HG02642 (cell line): Measurements from ENCODE around the gene ZNF483.
"Not testable (repeated sequence)": the region's sequence is repeated elsewhere in the genome, so short reads cannot be mapped to it uniquely, and the experiment has no call there.

Experiments
- ATAC-seq: cut with Tn5 transposase; IDR thresholded peaks from one replicate; pipeline ENCODE4 v1.9.1; 2021; ENCODE audit warnings: mild to moderate bottlenecking; ENCODE audit not compliant: unreplicated experiment, poor library complexity

The ZNF483 gene

DNA sequence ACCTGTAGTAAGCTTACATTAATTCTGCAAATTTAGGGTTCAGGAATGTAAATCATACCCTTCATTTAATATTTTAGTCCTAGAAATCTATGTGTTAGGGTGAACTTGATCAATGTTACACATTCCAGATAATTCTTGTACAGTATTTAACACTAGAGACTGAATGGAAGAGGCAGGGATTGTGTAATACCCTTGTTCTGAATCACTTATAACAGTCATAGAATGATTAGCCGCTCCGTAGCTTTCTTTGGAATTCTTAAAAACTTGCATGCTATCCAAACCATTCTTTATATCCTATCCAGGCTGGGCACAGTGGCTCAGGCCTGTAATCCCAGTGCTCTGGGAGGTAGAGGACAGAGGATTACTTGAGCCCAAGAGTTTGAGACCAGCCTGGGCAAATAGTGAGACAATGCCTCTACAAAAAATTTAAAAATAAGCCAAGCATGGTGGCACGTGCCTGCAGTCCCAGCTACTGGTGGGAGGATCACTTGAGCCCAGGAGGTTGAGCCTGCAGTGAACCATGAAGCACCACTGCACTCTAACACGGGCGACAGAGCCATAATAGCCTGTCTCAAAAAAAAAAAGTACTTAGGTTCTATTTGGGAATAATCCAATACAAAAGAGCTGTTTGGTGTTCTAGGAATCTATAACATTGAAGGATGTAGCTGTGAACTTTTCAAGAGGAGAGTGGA lies 8.3 kb downstream of the ZNF483 start:
- ATAC-seq = no peak

DNA sequence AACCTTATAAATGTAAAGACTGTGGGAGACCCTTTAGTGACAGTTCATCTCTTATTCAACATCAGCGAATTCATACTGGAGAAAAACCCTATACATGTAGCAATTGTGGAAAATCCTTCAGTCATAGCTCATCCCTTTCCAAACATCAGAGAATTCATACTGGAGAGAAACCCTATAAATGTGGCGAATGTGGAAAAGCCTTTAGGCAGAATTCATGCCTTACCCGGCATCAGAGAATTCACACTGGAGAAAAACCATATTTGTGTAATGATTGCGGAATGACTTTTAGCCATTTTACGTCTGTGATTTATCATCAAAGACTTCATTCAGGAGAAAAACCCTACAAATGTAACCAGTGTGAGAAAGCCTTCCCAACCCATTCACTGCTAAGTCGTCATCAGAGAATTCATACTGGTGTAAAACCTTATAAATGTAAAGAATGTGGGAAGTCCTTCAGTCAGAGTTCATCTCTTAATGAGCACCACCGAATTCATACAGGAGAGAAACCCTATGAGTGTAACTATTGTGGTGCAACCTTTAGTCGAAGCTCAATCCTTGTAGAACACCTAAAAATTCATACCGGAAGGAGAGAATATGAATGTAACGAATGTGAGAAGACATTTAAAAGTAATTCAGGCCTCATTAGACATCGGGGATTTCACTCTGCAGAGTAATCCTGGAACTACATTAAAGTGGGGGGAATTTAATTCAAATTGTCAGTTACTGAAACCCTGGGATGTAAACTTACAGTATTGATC lies 17.7 kb downstream of the ZNF483 start:
- ATAC-seq = no peak

DNA sequence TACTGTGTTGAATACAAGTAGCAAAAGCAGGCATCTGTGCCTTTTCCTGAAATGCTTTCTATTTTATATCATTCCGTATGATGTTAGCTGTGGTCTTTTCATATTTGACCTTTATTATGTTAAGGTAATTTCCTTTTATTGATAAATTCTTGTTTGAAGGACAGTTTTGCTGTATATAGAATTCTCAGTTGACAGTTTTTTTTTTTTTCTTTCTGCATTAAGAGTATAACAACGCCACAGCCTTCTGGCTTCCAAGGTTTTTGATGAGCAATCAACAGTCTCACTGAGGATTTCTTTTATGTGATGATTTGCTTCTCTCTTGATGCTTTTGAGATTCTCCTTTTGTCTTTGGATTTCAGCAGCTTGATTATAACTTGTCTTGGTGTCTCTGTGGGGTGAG lies 23.6 kb downstream of the ZNF483 start:
- no peak for ATAC-seq

DNA sequence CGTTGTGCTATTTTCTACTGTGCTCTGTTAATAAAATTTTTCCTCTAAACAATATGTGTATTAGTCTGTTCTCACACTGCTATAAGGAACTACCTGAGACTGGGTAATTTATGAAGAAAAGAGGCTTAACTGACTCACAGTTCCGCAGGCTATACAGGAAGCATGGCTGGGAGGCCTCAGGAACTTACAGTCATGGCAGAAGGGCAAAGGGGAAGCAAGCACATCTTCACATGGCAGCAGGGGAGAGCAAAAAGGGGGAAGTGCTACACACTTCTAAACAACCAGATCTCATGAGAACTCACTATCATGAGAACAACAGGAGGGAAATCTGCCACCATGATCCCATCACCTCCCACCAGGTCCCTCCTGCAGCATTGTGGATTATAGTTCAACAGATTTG lies 30.4 kb downstream of the ZNF483 start:
- not testable (repeated sequence) for ATAC-seq

DNA sequence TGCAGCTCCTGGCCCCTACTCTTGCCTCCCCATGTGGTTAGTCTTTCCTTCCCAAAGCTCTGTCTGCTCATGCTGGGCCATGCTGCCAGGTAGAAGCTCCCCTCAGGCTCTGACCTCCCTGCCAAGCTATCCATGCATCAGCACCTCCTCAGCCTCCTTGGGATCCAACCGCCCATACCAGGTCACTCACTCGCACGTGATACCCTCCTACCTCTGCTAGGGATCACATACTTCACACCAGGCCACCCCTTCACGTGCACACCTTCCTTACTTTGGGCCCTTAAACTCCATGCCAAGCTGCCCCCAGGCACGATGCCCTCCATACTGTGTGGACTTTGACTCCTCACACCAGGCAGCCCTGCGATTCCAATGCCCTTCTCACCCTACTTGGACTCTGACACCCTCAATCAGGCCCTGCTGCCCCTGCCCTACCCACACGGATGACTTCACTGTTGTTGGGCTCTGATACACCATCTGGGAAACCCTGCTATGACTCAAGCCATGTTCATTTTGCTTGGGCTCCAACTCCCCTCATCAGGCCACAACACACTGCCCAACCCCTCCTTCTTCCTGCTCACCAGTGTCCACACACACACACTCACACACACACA lies 34.1 kb downstream of the ZNF483 start:
- no peak for ATAC-seq

DNA sequence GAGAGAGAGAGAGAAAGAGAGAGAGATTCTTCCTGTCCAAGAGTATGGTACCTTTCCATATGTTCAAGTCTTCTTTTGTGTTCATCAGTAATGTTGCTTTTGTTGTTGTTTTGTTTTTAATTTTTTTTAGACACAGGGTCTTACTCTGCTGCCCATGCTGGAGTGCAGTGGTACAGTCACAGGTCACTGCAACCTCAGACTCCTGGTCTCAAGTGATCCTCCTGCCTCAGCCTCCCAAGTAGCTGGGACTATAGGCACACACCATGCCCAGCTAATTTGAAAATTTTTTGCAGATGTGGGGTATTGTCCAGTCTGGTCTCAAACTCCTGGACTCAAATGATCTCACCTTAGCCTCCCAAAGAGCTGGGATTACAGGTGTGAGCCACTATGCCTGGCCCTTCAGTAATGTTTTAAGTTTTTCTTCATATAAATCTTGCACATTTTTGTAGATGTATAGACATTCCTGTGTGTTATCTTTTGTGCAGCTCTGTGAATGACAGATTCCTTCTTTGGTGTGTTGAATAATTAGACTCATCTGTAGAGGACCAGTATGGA lies 36.3 kb downstream of the ZNF483 start:
- ATAC-seq = no peak

DNA sequence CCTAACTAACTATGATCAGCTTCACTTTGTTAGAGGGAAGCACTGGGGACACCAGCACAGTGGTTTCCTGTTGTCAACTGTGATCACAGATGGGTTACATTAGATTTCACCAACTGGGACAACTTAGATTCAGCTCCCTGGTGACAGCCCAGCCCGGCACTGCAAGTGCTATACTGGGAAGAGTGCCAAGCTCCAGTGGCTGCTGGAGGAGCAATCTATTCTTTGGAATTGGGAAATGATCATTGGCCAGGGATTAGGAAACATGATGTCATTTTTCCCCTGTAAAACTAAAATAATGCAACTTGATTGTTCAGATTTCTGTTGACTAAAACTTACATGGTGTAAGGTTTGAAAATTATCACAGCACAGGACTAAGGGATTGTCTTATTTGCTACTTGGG lies 41.3 kb downstream of the ZNF483 start:
- ATAC-seq = no peak

DNA sequence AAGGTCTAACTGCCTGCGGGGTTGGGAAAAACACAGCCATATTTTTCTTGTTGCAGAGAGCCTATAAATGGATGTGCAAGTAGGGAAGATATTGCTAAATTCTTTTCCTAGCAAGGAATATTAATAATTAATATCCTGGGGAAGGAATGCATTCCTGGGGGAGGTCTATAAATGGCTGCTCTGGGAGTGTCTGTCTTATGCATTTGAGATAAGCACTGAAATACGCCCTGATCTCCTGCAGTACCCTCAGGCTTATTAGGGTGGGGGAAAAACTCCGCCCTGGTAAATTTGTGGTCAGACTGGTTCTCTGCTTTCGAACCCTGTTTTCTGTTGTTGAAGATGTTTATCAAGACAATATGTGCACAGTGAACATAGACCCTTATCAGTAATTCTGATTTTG lies 43.1 kb downstream of the ZNF483 start:
- not testable (repeated sequence) for ATAC-seq

DNA sequence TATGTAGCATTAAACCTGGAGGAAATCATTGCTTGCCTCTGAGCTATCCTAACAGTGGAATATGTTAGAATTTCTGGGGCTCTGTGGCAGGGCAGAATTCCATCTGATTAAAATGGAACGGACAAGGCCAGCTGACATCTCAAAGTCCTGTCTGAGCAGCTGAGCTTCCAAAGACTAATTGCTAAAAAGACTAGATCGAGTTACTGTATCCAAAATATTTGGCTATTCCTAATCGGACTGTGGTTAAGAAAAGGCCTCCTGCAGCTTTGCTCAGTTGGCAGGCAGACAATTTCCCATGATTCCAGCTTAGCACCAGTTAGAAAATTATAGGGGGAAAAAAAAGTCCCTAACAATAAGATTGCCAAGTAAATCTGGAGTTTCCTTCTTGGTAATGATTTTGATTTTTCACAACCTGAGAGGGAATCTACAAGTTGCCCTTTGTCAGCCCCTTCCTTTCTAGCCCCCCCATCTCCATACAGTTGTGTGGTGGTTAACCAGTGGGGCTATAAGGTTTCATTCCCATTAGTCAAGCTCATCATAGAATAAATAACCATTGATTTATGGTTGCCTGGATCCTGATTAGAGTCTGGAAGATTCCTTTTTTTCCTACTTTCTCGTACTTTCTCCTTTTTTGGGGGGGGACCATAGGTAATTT lies 48.1 kb downstream of the ZNF483 start:
- ATAC-seq = no peak

DNA sequence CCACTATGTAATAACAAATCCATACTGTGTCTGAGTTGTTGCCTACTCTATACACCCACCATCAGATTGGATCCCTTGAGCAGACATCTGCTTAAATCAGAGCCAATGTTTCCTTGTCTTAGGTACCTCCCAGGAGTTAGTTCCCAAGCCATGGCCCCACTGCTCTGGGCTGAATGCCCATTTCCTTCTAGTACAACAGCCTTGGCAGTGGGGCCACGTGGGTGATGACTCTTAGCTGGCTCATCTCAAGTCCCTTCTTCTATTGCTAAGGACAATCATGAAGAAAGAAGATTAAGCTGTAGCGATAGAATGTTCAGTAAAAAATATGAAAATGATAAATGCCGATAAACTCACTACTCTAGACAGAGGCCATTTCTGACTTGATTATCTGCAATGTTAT lies 57.9 kb downstream of the ZNF483 start:
- no peak for ATAC-seq

DNA sequence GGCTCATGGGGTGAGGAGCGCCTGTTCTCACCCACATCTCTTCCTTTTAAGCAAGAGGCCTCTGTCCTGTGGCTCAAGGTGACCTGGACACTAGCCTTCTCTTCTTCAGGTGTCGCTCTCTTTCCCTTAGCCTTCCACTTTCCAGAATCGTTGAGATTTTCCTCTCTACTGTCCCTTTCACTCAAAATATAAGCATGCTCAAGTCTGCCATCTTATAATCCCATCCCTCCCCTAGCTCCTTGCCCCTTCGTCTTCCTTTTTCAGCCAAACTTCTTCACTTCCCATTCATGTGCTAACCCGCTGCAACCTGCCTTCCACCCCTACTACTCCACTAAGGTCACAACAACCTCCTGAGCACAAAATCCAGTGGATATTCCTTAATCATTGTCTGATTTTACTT lies 61.4 kb downstream of the ZNF483 start:
- no peak for ATAC-seq

DNA sequence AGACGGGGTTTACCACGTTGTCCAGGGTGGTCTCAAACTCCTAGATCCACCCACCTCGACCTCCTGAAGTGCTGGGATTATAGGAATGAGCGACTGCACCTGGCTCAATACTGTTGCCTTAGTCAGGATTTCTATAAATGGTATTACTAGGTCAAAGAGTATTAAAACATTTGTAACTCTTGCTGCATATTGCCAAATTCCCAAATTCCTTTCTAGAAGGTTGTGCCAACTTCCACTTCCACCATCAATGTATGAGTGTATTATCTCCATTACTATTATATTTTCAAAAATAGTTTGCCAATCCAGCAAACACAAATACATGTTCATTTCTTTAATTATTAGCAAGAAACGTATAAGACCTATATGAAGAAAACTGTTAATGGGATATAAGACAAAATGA lies 63.9 kb downstream of the ZNF483 start:
- no peak for ATAC-seq

DNA sequence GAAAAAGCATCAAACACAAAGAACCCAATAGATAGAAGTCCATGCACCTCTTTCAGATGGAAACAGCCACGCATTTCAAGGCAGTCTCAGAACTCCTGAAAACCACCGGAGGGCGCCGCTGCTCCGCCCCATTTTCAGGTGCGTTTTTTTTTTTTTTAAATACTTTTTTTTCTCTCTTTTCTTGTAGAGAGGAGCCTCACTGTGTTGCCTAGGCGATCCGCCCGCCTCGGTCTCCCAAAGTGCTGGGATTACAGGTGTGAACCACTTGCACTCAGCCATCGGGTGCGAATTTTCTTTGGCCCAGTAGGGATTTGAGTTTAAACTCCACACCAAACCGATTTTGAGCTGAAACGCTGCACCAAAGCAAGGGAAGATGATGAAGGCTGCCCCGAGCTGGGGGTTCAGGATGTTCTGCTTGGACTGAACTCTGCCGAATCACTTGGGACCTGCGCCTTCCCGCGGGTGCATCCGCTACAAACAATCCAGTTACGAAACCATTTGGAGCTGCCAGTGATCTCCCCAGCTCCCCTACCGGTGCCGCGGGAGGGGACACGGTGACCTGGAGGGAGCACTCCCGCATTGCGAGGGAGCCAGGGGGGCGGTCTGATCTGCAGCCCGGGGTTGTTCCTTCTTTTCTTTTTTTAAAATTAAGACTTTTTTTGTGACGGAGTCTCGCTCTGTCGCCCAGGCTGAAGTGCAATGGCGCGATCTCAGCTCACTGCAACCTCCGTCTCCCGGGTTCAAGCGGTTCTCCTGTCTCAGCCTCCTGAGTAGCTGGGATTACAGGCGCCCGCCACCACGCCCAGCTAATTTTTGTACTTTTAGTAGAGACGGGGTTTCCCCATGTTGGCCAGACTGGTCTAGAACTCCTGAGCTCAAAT lies 73.1 kb downstream of the ZNF483 start:
- ATAC-seq = no peak

DNA sequence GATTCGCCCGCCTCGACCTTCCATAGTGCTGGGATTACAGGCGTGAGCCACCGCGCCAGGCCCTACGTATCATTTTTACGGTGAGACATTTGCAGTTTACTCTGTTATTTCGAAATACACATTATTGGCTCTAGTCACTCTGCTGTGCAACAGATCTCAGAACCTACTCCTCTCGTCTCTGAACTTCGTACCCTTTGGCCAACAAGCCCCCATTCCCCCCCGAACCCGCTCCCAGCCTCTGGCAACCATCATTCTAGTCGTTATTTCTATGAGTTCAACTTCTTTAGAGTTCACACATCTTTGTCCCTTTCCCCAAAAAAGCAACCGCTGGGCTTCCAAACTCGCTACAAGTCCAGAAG lies 73.7 kb downstream of the ZNF483 start:
- ATAC-seq = no peak

DNA sequence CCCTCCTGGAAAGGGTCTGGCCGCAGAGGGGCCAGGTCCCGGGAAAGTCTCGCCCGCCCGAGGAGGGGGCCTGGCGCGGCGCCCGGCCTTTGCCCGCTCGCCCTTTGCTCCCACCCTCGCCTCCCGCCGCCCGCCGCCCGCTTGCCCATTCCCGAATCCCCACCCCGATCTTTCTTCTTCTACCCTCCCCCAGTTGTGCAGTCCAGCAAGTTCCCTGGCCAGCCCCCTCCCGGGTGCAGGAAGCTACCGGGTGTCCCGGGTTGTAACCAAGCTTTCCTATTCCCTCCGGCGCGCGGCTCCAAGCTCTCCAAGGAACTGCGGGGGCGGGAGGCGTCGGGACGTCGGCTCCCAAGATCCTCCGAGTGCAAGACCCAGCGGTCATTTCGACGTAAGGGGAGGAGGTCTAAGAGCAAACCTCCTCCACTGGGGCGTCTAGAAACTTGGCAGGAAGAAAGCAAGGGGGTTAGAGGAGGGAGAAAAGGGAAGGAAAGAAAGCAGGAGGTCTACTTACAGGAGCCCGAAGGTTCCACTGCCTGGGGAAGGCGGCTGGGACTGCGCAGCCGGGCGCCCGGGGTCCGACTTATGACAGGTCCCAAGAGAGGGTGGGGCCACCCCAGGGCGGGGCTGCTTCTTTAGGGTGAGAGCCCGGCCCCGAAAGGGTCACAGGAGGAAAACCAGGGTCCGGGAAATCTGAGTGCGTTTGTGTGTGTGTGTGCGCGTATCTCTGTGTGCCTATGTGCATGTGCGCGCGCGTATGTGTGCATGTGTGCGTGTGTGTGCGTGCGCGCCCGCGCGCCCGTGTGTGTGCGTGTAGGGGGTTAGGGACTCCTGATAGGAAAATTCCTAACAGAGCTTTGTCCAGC lies 74.3 kb downstream of the ZNF483 start, which contains the start of gene PTGR1:
Gene PTGR1 (minus strand): TSS at position 556 of the 863 bp plus-strand sequence. CDS start 2,225 bp downstream, outside the sequence.
- ATAC-seq = no peak

DNA sequence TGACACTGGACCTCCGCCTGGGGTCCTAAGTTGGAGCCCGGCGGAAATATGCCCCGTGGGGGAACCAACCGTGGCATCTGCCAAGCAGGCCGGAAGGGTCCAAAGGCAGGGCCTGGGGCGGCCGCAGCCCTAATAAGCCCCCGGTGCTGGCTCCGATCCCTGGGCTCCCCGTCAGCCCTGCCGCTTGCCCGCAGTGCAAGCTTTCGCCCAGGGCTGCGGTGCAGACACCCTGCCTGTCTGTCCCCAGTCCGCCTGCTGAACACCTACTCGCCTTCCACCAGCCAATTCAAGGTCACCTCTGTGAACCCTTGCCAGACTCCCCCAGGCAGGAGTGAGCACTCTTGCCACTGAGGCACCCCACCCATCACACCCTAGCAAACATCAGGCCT lies 75.0 kb downstream of the ZNF483 start:
- ATAC-seq = no peak

DNA sequence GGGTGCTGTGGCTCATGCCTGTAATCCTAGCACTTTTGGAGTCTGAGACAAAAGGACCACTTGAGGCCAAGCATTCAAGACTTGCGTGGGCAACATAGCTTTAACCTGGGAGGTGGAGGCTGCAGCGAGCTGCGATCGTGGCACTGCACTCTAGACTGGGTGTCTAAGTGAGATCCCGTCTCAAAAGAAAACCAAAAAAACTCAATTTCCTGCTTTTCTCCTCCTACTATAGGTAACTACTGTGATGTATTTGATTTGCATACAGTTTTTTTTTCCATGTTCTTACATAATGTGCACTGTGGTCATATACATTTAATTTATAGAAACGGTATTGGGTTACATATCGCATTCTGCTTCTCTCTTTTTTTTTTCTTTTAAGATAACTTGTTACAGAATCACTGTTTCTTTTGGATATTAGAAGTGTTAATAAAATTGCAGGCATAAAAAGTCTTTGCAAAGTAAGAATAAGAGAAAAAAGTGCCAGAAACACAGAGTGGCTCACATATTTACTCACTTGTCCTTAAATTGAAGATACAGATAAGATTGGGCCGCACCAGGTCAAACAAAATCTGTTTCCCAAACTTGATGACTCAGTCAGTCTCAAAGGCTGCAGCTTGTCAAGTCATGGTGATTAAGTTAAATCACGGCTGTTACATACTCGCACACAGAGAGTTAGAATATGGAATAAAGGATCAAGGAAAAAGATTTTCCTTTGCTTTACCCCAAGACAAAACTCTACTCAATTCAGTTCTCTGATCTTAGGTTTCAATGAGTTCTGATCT lies 76.4 kb downstream of the ZNF483 start:
- no peak for ATAC-seq

DNA sequence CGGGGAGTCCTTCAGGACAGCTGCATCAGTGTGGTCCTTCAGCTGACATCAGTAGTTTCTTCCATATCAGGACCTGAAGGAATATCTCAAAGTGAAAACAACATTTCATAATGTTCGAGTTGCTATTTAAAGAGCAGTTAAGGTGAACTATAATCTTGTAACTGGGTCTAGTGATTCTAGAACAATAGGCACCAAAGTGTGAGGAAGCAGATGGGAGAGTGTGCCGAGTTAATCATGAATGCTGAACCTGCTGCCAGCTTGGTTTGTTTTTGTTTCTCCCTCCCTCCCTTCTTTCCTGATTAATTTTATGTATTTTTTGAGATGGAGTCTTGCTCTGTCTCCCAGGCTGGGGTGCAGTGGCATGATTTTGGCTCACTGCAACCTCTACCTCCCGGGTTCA lies 78.1 kb downstream of the ZNF483 start:
- no peak for ATAC-seq
